ENCODE measurements around the gene UBP1. TPM values are rescaled to one million over a fixed set of nuclear protein-coding genes. Genes with fewer than 3 reads are reported as not detected.

The UBP1 gene
- total and polyA plus RNA-seq, 9 of the 15 experiments (the other 6 are each of a cell fraction or from before 2014, with no cell fraction given) = 13.6 to 143 (median 79.6) TPM

GRCh38 chr3:33358172-33358781, 81.9 kb downstream of the UBP1 start:
- H3K9ac ChIP-seq (ENCODE audit: insufficient read depth in 1 of 2, low read depth in 2 of 2, low read length in 2 of 2) = no peak overlapping the region; a peak in 1 of 4 replicates
- no peak for FAIRE-seq

More at GRCh38 chr3:33358172-33358781, 81.9 kb downstream of the UBP1 start:
- in situ Hi-C loops (cut with MboI) (no loop called here), intact Hi-C loops (cut with micrococcal nuclease) (no loop called here)
- peak overlapping the region; percentile 74 for H3K4me2 ChIP-seq (ENCODE audit: insufficient read depth, low read length)
- peaks cover 0 to 5% of the 10 kb centered on the region in 2 experiments; a peak in 1 of 5 replicates for H3K27me3 ChIP-seq (ENCODE audit: control insufficient read depth in 2 of 2, insufficient read depth in 2 of 2, low read length in 2 of 2)
- no peaks in the 10 kb centered on the region for H3K9me3 ChIP-seq (replicated peaks; ENCODE audit: control insufficient read depth, insufficient read depth, low read depth, low read length)
- no peaks in the 10 kb centered on the region for H4K20me1 ChIP-seq (replicated peaks; ENCODE audit: control insufficient read depth, insufficient read depth, low read length)
- no peak for DNase-seq (ENCODE audit: extremely low read depth in 1 of 4, low spot score in 3 of 4)
- no peaks in the 10 kb centered on the region for H3K36me3 ChIP-seq (ENCODE audit: control insufficient read depth, insufficient read depth, low read length)
- no peaks in the 10 kb centered on the region for H3K9me1 ChIP-seq (ENCODE audit: control insufficient read depth, insufficient read depth, low read length)
- H3K79me2 ChIP-seq (ENCODE audit: control insufficient read depth, insufficient read depth, low read length) = no peaks in the 10 kb centered on the region
- no peak overlapping the region for H3K27ac ChIP-seq (ENCODE audit: extremely low read depth, low read depth, low read length)
- ChIA-PET CTCF (ENCODE audit: low intra/inter-chr PET ratio) (no interaction called here), POLR2A (interaction anchor here (0.5 to 2.4 kb wide), 5 partner anchors 10 to 752 kb away, joined by 3 to 12 read pairs (median 3); no protein-coding TSS in a partner anchor)
- peak overlapping the region; percentile 74 for H2AFZ ChIP-seq (ENCODE audit: low read depth, low read length)
- WGBS (ENCODE audit: insufficient coverage, low coverage, missing lambda C conversion rate) = 17% methylated on average over 4 of the region's 4 CpGs
- H3K4me3 ChIP-seq = no peak overlapping the region
- H3K4me1 ChIP-seq (replicated peaks in 1 of 2; ENCODE audit: control insufficient read depth in 2 of 2, insufficient read depth in 2 of 2, low read length in 2 of 2) = peaks cover 0 to 20% of the 10 kb centered on the region in 2 experiments; a peak in 3 of 5 replicates
- no TSS peak for BruUV-seq (replicated peaks)
- TF ChIP-seq, protein P1, sequence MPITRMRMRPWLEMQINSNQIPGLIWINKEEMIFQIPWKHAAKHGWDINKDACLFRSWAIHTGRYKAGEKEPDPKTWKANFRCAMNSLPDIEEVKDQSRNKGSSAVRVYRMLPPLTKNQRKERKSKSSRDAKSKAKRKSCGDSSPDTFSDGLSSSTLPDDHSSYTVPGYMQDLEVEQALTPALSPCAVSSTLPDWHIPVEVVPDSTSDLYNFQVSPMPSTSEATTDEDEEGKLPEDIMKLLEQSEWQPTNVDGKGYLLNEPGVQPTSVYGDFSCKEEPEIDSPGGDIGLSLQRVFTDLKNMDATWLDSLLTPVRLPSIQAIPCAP (CRISPR knock-in tag; IDR thresholded peaks at IDR 0.05; ENCODE audit: borderline replicate concordance) = no peak
- no peak for TF ChIP-seq ATF6 (CRISPR knock-in tag; IDR thresholded peaks at IDR 0.05)
- no peak for TF ChIP-seq ZNF384 (IDR thresholded peaks at IDR 0.05; ENCODE audit: low read depth, low read length)
- TF ChIP-seq RUNX1 (IDR thresholded peaks at IDR 0.05; ENCODE audit: low read depth) = no peak
- TF ChIP-seq ZC3H4 (CRISPR knock-in tag; IDR thresholded peaks at IDR 0.05; ENCODE audit: borderline replicate concordance) = no peak
- no peak for TF ChIP-seq CBFA2T2 (conservative IDR thresholded peaks at IDR 0.05)
- TF ChIP-seq PKNOX1 (IDR thresholded peaks at IDR 0.05) = peak; percentile 25; the same call in 1 of the 2 replicates
- peak; percentile 53 for ATAC-seq
